HG03342 (cell line): ENCODE data around the gene SELENON.

ENCODE experiments used
- ATAC-seq: cut with Tn5 transposase; IDR thresholded peaks from one replicate; pipeline ENCODE4 v1.9.1; 2021; ENCODE audit warnings: mild to moderate bottlenecking, moderate library complexity; ENCODE audit not compliant: unreplicated experiment

The SELENON gene

GRCh38 chr1:25799935-25800702 is at the start of gene SELENON:
TSS of gene SELENON (plus strand) at chr1:25800193. CDS start at chr1:25800231, 38 bp downstream.
- ATAC-seq = no peak

GRCh38 chr1:25750923-25751605 is 48.9 kb upstream of the SELENON start:
- ATAC-seq = no peak

- no peak for ATAC-seq
These were observed 45.4 kb upstream of the SELENON start for GRCh38 chr1:25754470-25755181.

GRCh38 chr1:25755475-25756125 is 44.4 kb upstream of the SELENON start:
- no peak for ATAC-seq

GRCh38 chr1:25756215-25756614 is 43.8 kb upstream of the SELENON start:
- no peak for ATAC-seq

GRCh38 chr1:25757151-25757845 is 42.7 kb upstream of the SELENON start:
- ATAC-seq = no peak

GRCh38 chr1:25757846-25758185 is 42.2 kb upstream of the SELENON start:
- ATAC-seq = no peak

GRCh38 chr1:25758466-25759070 is 41.4 kb upstream of the SELENON start:
- no peak for ATAC-seq

- ATAC-seq = no peak
These were observed 39.8 kb upstream of the SELENON start for GRCh38 chr1:25760122-25760719.

GRCh38 chr1:25760871-25761270 is 39.1 kb upstream of the SELENON start:
- ATAC-seq = no peak

- ATAC-seq = no peak
These were observed 36.5 kb upstream of the SELENON start for GRCh38 chr1:25763493-25763892.

GRCh38 chr1:25765136-25765922 is 34.7 kb upstream of the SELENON start:
- ATAC-seq = no peak

GRCh38 chr1:25765923-25766589 is 33.9 kb upstream of the SELENON start:
- ATAC-seq = no peak

GRCh38 chr1:25766721-25767436 is 33.1 kb upstream of the SELENON start:
- no peak for ATAC-seq

GRCh38 chr1:25767437-25767770 is 32.6 kb upstream of the SELENON start:
- ATAC-seq = no peak

- no peak for ATAC-seq
These were observed 31.0 kb upstream of the SELENON start for GRCh38 chr1:25768999-25769398.

GRCh38 chr1:25769625-25770383 is 30.2 kb upstream of the SELENON start:
- ATAC-seq = no peak
